Uterus (tissue), 4 donors: Measurements from ENCODE around the gene KAT7. TPM values are rescaled to one million over a fixed set of nuclear protein-coding genes. Genes with fewer than 3 reads are reported as not detected.

Experiments
- DNase-seq, 2 donors: peaks; one replicate each; pipeline ENCODE4 v3.0.0-alpha.2; 2019 to 2020
- H3K27ac ChIP-seq, 2 donors: fragments of 200-600 bp; sonication (generic); 1 replicate in 1 of 2; 2 replicates in 1 of 2; pipeline ENCODE4 v1.5.1; 2016 to 2018
- H3K27me3 ChIP-seq, 2 donors: fragments of 200-600 bp; sonication (generic); one replicate each; pipeline ENCODE4 v1.5.1; 2018 to 2019; ENCODE audit warnings: control low read depth in 1 of 2
- H3K36me3 ChIP-seq, 2 donors: fragments of 200-600 bp; sonication (generic); one replicate each; pipeline ENCODE4 v1.5.1; 2019; ENCODE audit warnings: control low read depth in 1 of 2
- H3K4me1 ChIP-seq, 2 donors: fragments of 200-600 bp; sonication (generic); one replicate each; pipeline ENCODE4 v1.5.1; 2018 to 2019; ENCODE audit warnings: control low read depth in 1 of 2
- H3K4me3 ChIP-seq, 2 donors: fragments of 200-600 bp; sonication (generic); 1 replicate in 1 of 2; 2 replicates in 1 of 2; pipeline ENCODE4 v1.5.1; 2018 to 2019; ENCODE audit warnings: mild to moderate bottlenecking in 1 of 2
- H3K9me3 ChIP-seq, 2 donors: fragments of 200-600 bp; sonication (generic); one replicate each; pipeline ENCODE4 v1.5.1; 2019; ENCODE audit warnings: control low read depth in 1 of 2
- POLR2A ChIP-seq, 2 donors: fragments of 450-650 bp; IDR thresholded peaks; one replicate each; pipeline ENCODE4 v1.6.1; 2016; ENCODE audit warnings: antibody characterized with exemption in 2 of 2, mild to moderate bottlenecking in 1 of 2, moderate library complexity in 1 of 2
- intact Hi-C: fragments of 100-400 bp; cut with DNase I; formaldehyde crosslinking; loops from one replicate; pipeline ENCODE4 v1.15.1; 2023; ENCODE audit warnings: low total_unique reads
- total RNA-seq, 4 donors: library from RNA; depleted of rRNA in 3 of 4; stranded (reverse); fragments of >200 nt in 3 of 4; gene quantifications; one replicate each; pipeline versions ENCODE4 v1.1.0 to v1.2.4, GENCODE V29; 2014 to 2023
- TF ChIP-seq, protein P1 (sequence below), 4 experiments: fragments of 200-600 bp in 2 of 4; fragments of 450-650 bp in 2 of 4; sonication (generic) in 2 of 4; IDR thresholded peaks; one replicate each; pipeline ENCODE4 v1.5.1; 2016 to 2019; ENCODE audit warnings: antibody characterized with exemption in 4 of 4, mild to moderate bottlenecking in 2 of 4, moderate library complexity in 1 of 4
- donor health status: DM: yes; HTN: yes; CAD: no.

The KAT7 gene
- total RNA-seq, 4 donors from 2014 or later = 16.8 to 117 (median 40.8) TPM

- intact Hi-C loops = no loop called here
- Histone ChIP-seq H3K9me3 (no peaks in the 10 kb centered on the region), H3K27me3 (no peaks in the 10 kb centered on the region), H3K27ac (no peak overlapping the region), H3K4me1 (no peaks in the 10 kb centered on the region), H3K4me3 (no peak overlapping the region), H3K36me3 (no peaks in the 10 kb centered on the region)
- no peak for DNase-seq
- TF ChIP-seq, protein P1, sequence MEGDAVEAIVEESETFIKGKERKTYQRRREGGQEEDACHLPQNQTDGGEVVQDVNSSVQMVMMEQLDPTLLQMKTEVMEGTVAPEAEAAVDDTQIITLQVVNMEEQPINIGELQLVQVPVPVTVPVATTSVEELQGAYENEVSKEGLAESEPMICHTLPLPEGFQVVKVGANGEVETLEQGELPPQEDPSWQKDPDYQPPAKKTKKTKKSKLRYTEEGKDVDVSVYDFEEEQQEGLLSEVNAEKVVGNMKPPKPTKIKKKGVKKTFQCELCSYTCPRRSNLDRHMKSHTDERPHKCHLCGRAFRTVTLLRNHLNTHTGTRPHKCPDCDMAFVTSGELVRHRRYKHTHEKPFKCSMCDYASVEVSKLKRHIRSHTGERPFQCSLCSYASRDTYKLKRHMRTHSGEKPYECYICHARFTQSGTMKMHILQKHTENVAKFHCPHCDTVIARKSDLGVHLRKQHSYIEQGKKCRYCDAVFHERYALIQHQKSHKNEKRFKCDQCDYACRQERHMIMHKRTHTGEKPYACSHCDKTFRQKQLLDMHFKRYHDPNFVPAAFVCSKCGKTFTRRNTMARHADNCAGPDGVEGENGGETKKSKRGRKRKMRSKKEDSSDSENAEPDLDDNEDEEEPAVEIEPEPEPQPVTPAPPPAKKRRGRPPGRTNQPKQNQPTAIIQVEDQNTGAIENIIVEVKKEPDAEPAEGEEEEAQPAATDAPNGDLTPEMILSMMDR (IDR thresholded peaks at IDR 0.05) = no peak
- no peak for TF ChIP-seq POLR2A (IDR thresholded peaks at IDR 0.05)
Measured at GRCh38 chr17:49866882-49867413, 78.5 kb downstream of the KAT7 start.

DNA sequence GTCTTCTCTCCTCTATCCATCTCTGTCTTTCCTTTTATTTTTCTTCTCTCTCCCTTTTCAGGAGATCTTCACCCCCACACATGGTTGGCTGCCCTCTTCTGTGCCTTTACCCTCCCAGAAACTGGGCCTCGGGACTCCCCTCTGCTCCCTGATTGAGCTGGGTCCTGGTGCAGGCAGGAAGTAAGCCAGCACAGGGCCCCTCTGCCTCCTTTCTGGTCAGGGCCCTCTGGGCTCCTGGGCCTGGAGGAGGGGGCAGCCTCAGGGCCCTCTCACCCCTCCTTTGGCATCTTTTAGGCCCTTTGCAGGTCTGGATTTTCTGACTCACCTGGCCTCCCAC, 80.5 kb downstream of the KAT7 start:
- no peak overlapping the region for H3K4me3 ChIP-seq
- no peak for TF ChIP-seq POLR2A (IDR thresholded peaks at IDR 0.05)
- TF ChIP-seq, protein P1 (IDR thresholded peaks at IDR 0.05) = no peak
- no peak overlapping the region for H3K27ac ChIP-seq
- intact Hi-C loops = no loop called here
- no peaks in the 10 kb centered on the region for H3K9me3 ChIP-seq
- no peaks in the 10 kb centered on the region for H3K27me3 ChIP-seq
- no peaks in the 10 kb centered on the region for H3K36me3 ChIP-seq
- DNase-seq = no peak
- no peaks in the 10 kb centered on the region for H3K4me1 ChIP-seq

GRCh38 chr17:49870298-49870697, 81.8 kb downstream of the KAT7 start:
- DNase-seq = no peak
- intact Hi-C loops = no loop called here
- TF ChIP-seq POLR2A (IDR thresholded peaks at IDR 0.05) = no peak
- TF ChIP-seq, protein P1 (IDR thresholded peaks at IDR 0.05) = no peak
- Histone ChIP-seq H3K9me3 (no peaks in the 10 kb centered on the region), H3K4me3 (no peak overlapping the region), H3K27ac (no peak overlapping the region), H3K4me1 (no peaks in the 10 kb centered on the region), H3K27me3 (no peaks in the 10 kb centered on the region), H3K36me3 (no peaks in the 10 kb centered on the region)

GRCh38 chr17:49871211-49871610, 82.7 kb downstream of the KAT7 start:
- Histone ChIP-seq H3K36me3 (no peaks in the 10 kb centered on the region), H3K4me3 (no peak overlapping the region), H3K27me3 (no peaks in the 10 kb centered on the region), H3K27ac (no peak overlapping the region), H3K9me3 (no peaks in the 10 kb centered on the region), H3K4me1 (no peaks in the 10 kb centered on the region)
- no peak for DNase-seq
- intact Hi-C loops = no loop called here
- TF ChIP-seq POLR2A (IDR thresholded peaks at IDR 0.05) = no peak
- TF ChIP-seq, protein P1 (IDR thresholded peaks at IDR 0.05) = no peak

DNA sequence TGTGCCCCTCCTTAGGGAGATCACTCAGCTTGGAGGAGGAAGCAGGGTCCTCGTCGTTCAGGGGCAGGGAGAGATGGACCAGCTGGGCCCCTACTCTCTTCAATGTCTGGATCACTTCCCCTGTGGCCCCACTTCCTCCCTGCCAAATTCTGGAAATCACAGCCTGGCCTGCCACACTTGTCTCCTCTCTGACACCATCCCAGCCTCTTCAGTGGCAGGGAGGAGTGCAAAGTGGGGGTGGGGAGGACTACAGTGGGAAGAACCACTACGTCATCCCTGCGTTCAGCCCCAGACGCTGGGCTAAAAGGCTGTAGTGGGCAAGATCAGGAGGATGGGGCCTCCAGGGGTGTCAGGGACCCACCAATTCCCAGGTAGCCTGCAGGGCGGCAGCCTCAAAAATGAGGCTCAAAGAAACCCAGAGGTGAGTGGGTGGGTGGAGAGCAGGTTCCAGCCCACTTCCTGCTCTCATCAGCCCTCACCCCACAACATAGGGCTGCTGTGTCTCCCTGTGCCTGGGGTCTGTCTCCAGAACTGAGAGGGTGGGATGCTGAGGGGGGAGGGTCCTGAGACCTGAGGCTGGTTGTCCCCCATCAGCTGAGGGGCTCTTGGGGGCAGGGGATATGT, 84.4 kb downstream of the KAT7 start:
- H3K27ac ChIP-seq = no peak overlapping the region
- H3K27me3 ChIP-seq = no peaks in the 10 kb centered on the region
- no peaks in the 10 kb centered on the region for H3K36me3 ChIP-seq
- intact Hi-C loops = no loop called here
- H3K9me3 ChIP-seq = no peaks in the 10 kb centered on the region
- TF ChIP-seq POLR2A (IDR thresholded peaks at IDR 0.05) = no peak
- TF ChIP-seq, protein P1 (IDR thresholded peaks at IDR 0.05) = no peak
- no peaks in the 10 kb centered on the region for H3K4me1 ChIP-seq
- DNase-seq = no peak
- no peak overlapping the region for H3K4me3 ChIP-seq
